Measurements from ENCODE around the gene C22orf39. TPM values are rescaled to one million over a fixed set of nuclear protein-coding genes. Genes with fewer than 3 reads are reported as not detected.

C22orf39 gene
- total RNA-seq, 3 donors from 2014 or later, result 21.9 to 60.4 (median 28.0) TPM

- no peak overlapping the region for H3K4me3 ChIP-seq
- DNase-seq, result peak in 1 of 3 donors; percentile 10
- no peaks in the 10 kb centered on the region for H3K36me3 ChIP-seq (ENCODE audit: low read depth)
- intact Hi-C loops (cut with DNase I, micrococcal nuclease), result no loop called here
- H3K4me1 ChIP-seq (ENCODE audit: low read depth), result no peaks in the 10 kb centered on the region
- TF ChIP-seq CTCF (IDR thresholded peaks at IDR 0.05), result no peak
- H3K9me3 ChIP-seq, result no peaks in the 10 kb centered on the region
- peak; percentile 38 for ATAC-seq
Measured at GRCh38 chr22:19419086-19419463, 28.4 kb downstream of the C22orf39 start.

GRCh38 chr22:19412923-19413322 is 34.6 kb downstream of the C22orf39 start:
- ATAC-seq (no peak), DNase-seq (no peak)
- Histone ChIP-seq H3K9me3 (no peaks in the 10 kb centered on the region), H3K36me3 (ENCODE audit: low read depth) (no peaks in the 10 kb centered on the region), H3K4me1 (ENCODE audit: low read depth) (no peaks in the 10 kb centered on the region), H3K4me3 (no peak overlapping the region)
- no peak for TF ChIP-seq CTCF (IDR thresholded peaks at IDR 0.05)
- intact Hi-C loops (cut with DNase I, micrococcal nuclease), result no loop called here

- no peaks in the 10 kb centered on the region for H3K36me3 ChIP-seq (ENCODE audit: low read depth)
- DNase-seq, result no peak
- no peaks in the 10 kb centered on the region for H3K4me1 ChIP-seq (ENCODE audit: low read depth)
- H3K9me3 ChIP-seq, result no peaks in the 10 kb centered on the region
- intact Hi-C loops (cut with DNase I, micrococcal nuclease), result no loop called here
- no peak for TF ChIP-seq CTCF (IDR thresholded peaks at IDR 0.05)
- ATAC-seq, result no peak
- no peak overlapping the region for H3K4me3 ChIP-seq
Measured at GRCh38 chr22:19412478-19412877, 35.0 kb downstream of the C22orf39 start.

GRCh38 chr22:19411690-19412045 is 35.8 kb downstream of the C22orf39 start:
- ATAC-seq, result no peak
- no peaks in the 10 kb centered on the region for H3K9me3 ChIP-seq
- intact Hi-C loops (cut with DNase I, micrococcal nuclease), result no loop called here
- H3K4me1 ChIP-seq (ENCODE audit: low read depth), result no peaks in the 10 kb centered on the region
- no peak overlapping the region for H3K4me3 ChIP-seq
- no peak for TF ChIP-seq CTCF (IDR thresholded peaks at IDR 0.05)
- no peaks in the 10 kb centered on the region for H3K36me3 ChIP-seq (ENCODE audit: low read depth)
- no peak for DNase-seq

GRCh38 chr22:19410941-19411689 is 36.4 kb downstream of the C22orf39 start:
- H3K4me3 ChIP-seq, result no peak overlapping the region
- DNase-seq, result no peak
- H3K4me1 ChIP-seq (ENCODE audit: low read depth), result no peaks in the 10 kb centered on the region
- no peak for TF ChIP-seq CTCF (IDR thresholded peaks at IDR 0.05)
- intact Hi-C loops (cut with DNase I, micrococcal nuclease), result no loop called here
- H3K9me3 ChIP-seq, result no peaks in the 10 kb centered on the region
- ATAC-seq, result no peak
- H3K36me3 ChIP-seq (ENCODE audit: low read depth), result no peaks in the 10 kb centered on the region
